Esophagus squamous epithelium (tissue), 4 donors: ENCODE data around the gene ATP5F1D.

Source experiments
- POLR2A ChIP-seq, 4 donors: fragments of 450-650 bp; IDR thresholded peaks; one replicate each; pipeline ENCODE4 v1.6.1; 2017; ENCODE audit warnings: antibody characterized with exemption in 4 of 4, mild to moderate bottlenecking in 4 of 4, moderate library complexity in 3 of 4
- TF ChIP-seq, protein P1 (sequence below), 6 experiments: fragments of 450-650 bp in 4 of 6; fragments of 200-600 bp in 2 of 6; sonication (generic) in 2 of 6; IDR thresholded peaks; one replicate each; pipeline ENCODE4 v1.5.1; 2016 to 2019; ENCODE audit warnings: antibody characterized with exemption in 6 of 6, mild to moderate bottlenecking in 4 of 6, moderate library complexity in 4 of 6

DNA sequence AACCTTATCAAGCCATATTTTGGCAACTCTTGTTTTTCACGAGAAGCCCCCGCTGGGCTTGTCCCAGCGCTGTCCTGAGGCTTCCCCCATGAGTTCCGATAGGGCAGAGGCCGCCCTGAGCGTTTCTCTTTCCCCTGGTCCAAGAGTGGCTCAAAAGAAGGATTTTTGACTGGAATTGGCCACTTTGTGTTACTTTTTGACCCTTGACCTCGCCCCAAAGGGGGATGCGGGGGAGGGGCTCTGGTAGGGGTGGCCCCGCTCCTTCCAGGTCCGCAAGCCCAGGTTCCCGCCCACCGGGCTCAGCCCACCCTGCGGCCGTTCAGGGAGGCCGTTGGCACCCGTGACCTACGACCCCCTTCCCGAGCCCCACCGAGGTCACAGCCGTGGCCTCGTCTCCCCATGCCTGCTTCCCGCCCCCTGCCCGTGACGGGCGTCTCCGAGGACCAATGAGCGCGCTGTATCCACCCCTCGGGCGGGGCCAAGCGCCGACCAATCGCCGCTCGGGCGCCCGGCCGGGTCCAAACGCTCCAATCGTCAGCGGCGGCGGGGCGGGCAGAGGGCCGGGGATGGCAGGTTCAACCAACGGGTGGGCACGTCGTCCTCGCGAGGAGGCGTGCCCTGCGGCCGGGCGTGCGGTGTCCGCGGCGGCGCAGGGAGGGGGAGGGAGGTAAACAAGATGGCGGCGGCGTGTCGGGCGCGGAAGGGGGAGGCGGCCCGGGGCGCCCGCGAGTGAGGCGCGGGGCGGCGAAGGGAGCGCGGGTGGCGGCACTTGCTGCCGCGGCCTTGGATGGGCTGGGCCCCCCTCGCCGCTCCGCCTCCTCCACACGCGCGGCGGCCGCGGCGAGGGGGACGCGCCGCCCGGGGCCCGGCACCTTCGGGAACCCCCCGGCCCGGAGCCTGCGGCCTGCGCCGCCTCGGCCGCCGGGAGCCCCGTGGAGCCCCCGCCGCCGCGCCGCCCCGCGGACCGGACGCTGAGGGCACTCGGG, 36.1 kb upstream of the ATP5F1D start, which contains the start of gene STK11:
- TF ChIP-seq, protein P1, sequence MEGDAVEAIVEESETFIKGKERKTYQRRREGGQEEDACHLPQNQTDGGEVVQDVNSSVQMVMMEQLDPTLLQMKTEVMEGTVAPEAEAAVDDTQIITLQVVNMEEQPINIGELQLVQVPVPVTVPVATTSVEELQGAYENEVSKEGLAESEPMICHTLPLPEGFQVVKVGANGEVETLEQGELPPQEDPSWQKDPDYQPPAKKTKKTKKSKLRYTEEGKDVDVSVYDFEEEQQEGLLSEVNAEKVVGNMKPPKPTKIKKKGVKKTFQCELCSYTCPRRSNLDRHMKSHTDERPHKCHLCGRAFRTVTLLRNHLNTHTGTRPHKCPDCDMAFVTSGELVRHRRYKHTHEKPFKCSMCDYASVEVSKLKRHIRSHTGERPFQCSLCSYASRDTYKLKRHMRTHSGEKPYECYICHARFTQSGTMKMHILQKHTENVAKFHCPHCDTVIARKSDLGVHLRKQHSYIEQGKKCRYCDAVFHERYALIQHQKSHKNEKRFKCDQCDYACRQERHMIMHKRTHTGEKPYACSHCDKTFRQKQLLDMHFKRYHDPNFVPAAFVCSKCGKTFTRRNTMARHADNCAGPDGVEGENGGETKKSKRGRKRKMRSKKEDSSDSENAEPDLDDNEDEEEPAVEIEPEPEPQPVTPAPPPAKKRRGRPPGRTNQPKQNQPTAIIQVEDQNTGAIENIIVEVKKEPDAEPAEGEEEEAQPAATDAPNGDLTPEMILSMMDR (IDR thresholded peaks at IDR 0.05): peak in 1 of 6 experiments; percentile 4
- TF ChIP-seq POLR2A (IDR thresholded peaks at IDR 0.05): peak in 3 of 4 donors; percentile 63 to 88 (median 64)
